Right lobe of liver (tissue), 6 donors: Measurements from ENCODE around the gene SCAPER. TPM values are rescaled to one million over a fixed set of nuclear protein-coding genes. Genes with fewer than 3 reads are reported as not detected.

Experiments used
- ATAC-seq, 4 donors: fragments of 200-7000 bp; cut with Tn5 transposase; one replicate each; pipeline ENCODE4 v1.9.1; 2020; ENCODE audit warnings: mild to moderate bottlenecking in 4 of 4, moderate library complexity in 4 of 4
- DNase-seq, 3 donors: peaks; one replicate each; pipeline ENCODE4 v3.0.0-alpha.2; 2020
- H3K27ac ChIP-seq, 3 donors: fragments of 200-600 bp; one replicate each; pipeline ENCODE4 v1.8.0; 2022
- H3K27me3 ChIP-seq, 2 donors: fragments of 200-600 bp; one replicate each; pipeline ENCODE4 v1.8.0; 2022
- H3K36me3 ChIP-seq, 4 donors: fragments of 200-600 bp; sonication (generic) in 1 of 4; one replicate each; pipeline versions ENCODE4 v1.5.1 to v1.8.0; 2017 to 2022; ENCODE audit warnings: control low read depth in 1 of 4
- H3K4me1 ChIP-seq, 4 donors: fragments of 200-600 bp; sonication (generic) in 1 of 4; one replicate each; pipeline versions ENCODE4 v1.5.1 to v1.8.0; 2017 to 2022; ENCODE audit warnings: control low read depth in 1 of 4
- H3K4me3 ChIP-seq, 3 donors: fragments of 200-600 bp; one replicate each; pipeline ENCODE4 v1.8.0; 2022
- H3K9me3 ChIP-seq, 4 donors: fragments of 200-600 bp; sonication (generic) in 1 of 4; one replicate each; pipeline versions ENCODE4 v1.5.1 to v1.8.0; 2017 to 2022; ENCODE audit warnings: control low read depth in 1 of 4
- CTCF ChIP-seq, 4 donors: fragments of 200-600 bp in 3 of 4; fragments of 450-650 bp in 1 of 4; IDR thresholded peaks; one replicate each; pipeline versions ENCODE4 v1.5.1 to v1.8.0; 2016 to 2022; ENCODE audit warnings: antibody characterized with exemption in 4 of 4, mild to moderate bottlenecking in 2 of 4
- POLR2A ChIP-seq: fragments of 450-650 bp; IDR thresholded peaks from one replicate; pipeline ENCODE4 v1.6.1; 2017; ENCODE audit warnings: antibody characterized with exemption, mild to moderate bottlenecking
- WGBS: methylation state at CpG from one replicate; pipeline ENCODE4 v1.1.6; 2018; ENCODE audit warnings: low coverage, low lambda C conversion rate; ENCODE audit not compliant: insufficient coverage; ENCODE audit errors: missing lambda C conversion rate; 5-methylcytosine and 5-hydroxymethylcytosine counted together
- intact Hi-C, 2 donors: fragments of 100-400 bp; cut with DNase I; formaldehyde crosslinking; loops; one replicate each; pipeline versions ENCODE4 v1.11.2 to v1.14.1; 2022
- total RNA-seq, 6 experiments: library from RNA; depleted of rRNA in 2 of 6; stranded (reverse); fragments of >200 nt in 2 of 6; fragmentation: NEBNext Ultra II Directional in 3 of 6; extraction: Animal tissue kit (Norgen Biotek cat#: 25700) in 3 of 6; gene quantifications; one replicate each; pipeline versions ENCODE4 v1.1.0 to v1.2.4, GENCODE V29; 2016 to 2023
- donor health status: DM: no; HTN: yes; CAD: no.
- donor health status: DM: no; HTN: no; CAD: no.
- donor health status: DM: no; HTN: no; CAD: no.
- donor health status: DM: no; HTN: yes; CAD: no.
- donor health status: DM: no; HTN: yes; CAD: no.

Gene SCAPER
- total RNA-seq, 6 experiments from 2014 or later, result 6.7 to 17.3 (median 10.4) TPM

GRCh38 chr15:76464247-76464646 is 440.9 kb downstream of the SCAPER start:
- ATAC-seq (no peak), DNase-seq (no peak)
- intact Hi-C loops, result no loop called here
- Histone ChIP-seq H3K9me3 (no peaks in the 10 kb centered on the region), H3K4me1 (no peaks in the 10 kb centered on the region), H3K36me3 (no peaks in the 10 kb centered on the region), H3K4me3 (no peak overlapping the region), H3K27me3 (no peaks in the 10 kb centered on the region), H3K27ac (no peak overlapping the region)
- 94% methylated on average over 2 of the region's 2 CpGs for WGBS
- no peak for TF ChIP-seq POLR2A
- no peak for TF ChIP-seq CTCF (IDR thresholded peaks at IDR 0.05)

GRCh38 chr15:76460871-76461270 is 444.3 kb downstream of the SCAPER start:
- Histone ChIP-seq H3K36me3 (no peaks in the 10 kb centered on the region), H3K4me1 (no peaks in the 10 kb centered on the region), H3K9me3 (no peaks in the 10 kb centered on the region), H3K4me3 (no peak overlapping the region), H3K27ac (no peak overlapping the region), H3K27me3 (no peaks in the 10 kb centered on the region)
- no peak for DNase-seq
- WGBS, result 100% methylated on average over 1 of the region's 1 CpG
- intact Hi-C loops, result no loop called here
- ATAC-seq, result no peak
- TF ChIP-seq CTCF (IDR thresholded peaks at IDR 0.05) (no peak), POLR2A (no peak)

- intact Hi-C loops, result no loop called here
Observed at GRCh38 chr15:76460347-76460746, 444.8 kb downstream of the SCAPER start.

GRCh38 chr15:76451540-76451939 is 453.6 kb downstream of the SCAPER start:
- WGBS, result 57% methylated on average over 1 of the region's 1 CpG
- no peaks in the 10 kb centered on the region for H3K27me3 ChIP-seq
- H3K4me1 ChIP-seq, result no peaks in the 10 kb centered on the region
- ATAC-seq (no peak), DNase-seq (no peak)
- no peak overlapping the region for H3K27ac ChIP-seq
- no peak overlapping the region for H3K4me3 ChIP-seq
- no peaks in the 10 kb centered on the region for H3K36me3 ChIP-seq
- TF ChIP-seq CTCF (IDR thresholded peaks at IDR 0.05), result no peak
- TF ChIP-seq POLR2A, result no peak
- H3K9me3 ChIP-seq, result no peaks in the 10 kb centered on the region
- intact Hi-C loops, result no loop called here

More at GRCh38 chr15:76460347-76460746, 444.8 kb downstream of the SCAPER start:
- Histone ChIP-seq H3K27ac (no peak overlapping the region), H3K9me3 (no peaks in the 10 kb centered on the region), H3K4me3 (no peak overlapping the region), H3K27me3 (no peaks in the 10 kb centered on the region), H3K36me3 (no peaks in the 10 kb centered on the region), H3K4me1 (no peaks in the 10 kb centered on the region)
- no peak for DNase-seq
- no peak for ATAC-seq
- 97% methylated on average over 3 of the region's 3 CpGs for WGBS
- TF ChIP-seq CTCF (IDR thresholded peaks at IDR 0.05) (no peak), POLR2A (no peak)

GRCh38 chr15:76449455-76449854 is 455.7 kb downstream of the SCAPER start:
- no peaks in the 10 kb centered on the region for H3K27me3 ChIP-seq
- H3K36me3 ChIP-seq, result no peaks in the 10 kb centered on the region
- no peak for ATAC-seq

More at GRCh38 chr15:76449455-76449854, 455.7 kb downstream of the SCAPER start:
- no peak overlapping the region for H3K27ac ChIP-seq
- no peak for TF ChIP-seq POLR2A
- no peak for TF ChIP-seq CTCF (IDR thresholded peaks at IDR 0.05)
- H3K4me3 ChIP-seq, result no peak overlapping the region
- 100% methylated on average over 1 of the region's 1 CpG for WGBS
- H3K4me1 ChIP-seq, result no peaks in the 10 kb centered on the region
- no peaks in the 10 kb centered on the region for H3K9me3 ChIP-seq
- no peak for DNase-seq
- intact Hi-C loops, result no loop called here
